HAP-1 (cell line): ENCODE data around the gene LAMA3.
"Not testable (repeated sequence)": the region's sequence is repeated elsewhere in the genome, so short reads cannot be mapped to it uniquely, and the experiment has no call there.

Experiments used
- DNase-seq, 2 experiments: peaks; one replicate each; pipeline ENCODE4 v3.0.0-alpha.2; 2016 to 2020; ENCODE audit warnings: low spot score in 2 of 2
- H3K27me3 ChIP-seq: fragments of 250-450 bp; sonication (Bioruptor Pico); 2 replicates; pipeline ENCODE4 v1.5.1; 2020; ENCODE audit warnings: low read depth, mild to moderate bottlenecking, moderate library complexity
- H3K36me3 ChIP-seq: fragments of 250-450 bp; sonication (Bioruptor Pico); replicated peaks from 2 replicates; pipeline ENCODE4 v1.5.1; 2020; ENCODE audit warnings: mild to moderate bottlenecking
- H3K4me1 ChIP-seq: fragments of 250-450 bp; sonication (Bioruptor Pico); 2 replicates; pipeline ENCODE4 v1.5.1; 2020; ENCODE audit warnings: mild to moderate bottlenecking
- H3K4me3 ChIP-seq: fragments of 250-450 bp; sonication (Bioruptor Pico); 2 replicates; pipeline ENCODE4 v1.5.1; 2020; ENCODE audit warnings: mild to moderate bottlenecking, moderate library complexity
- H3K9me3 ChIP-seq: fragments of 250-450 bp; sonication (Bioruptor Pico); 2 replicates; pipeline ENCODE4 v1.5.1; 2020; ENCODE audit warnings: mild to moderate bottlenecking, moderate library complexity
- in situ Hi-C: fragments of 300-500 bp; cut with MboI; formaldehyde crosslinking; loops from 3 replicates; pipeline ENCODE4 v1.14.3; 2020; ENCODE audit warnings: low sequenced_read_pairs, inconsistent platforms, mixed read lengths

Gene LAMA3

GRCh38 chr18:23738575-23738974, 49.3 kb downstream of the LAMA3 start:
- DNase-seq, result no peak
- H3K27me3 ChIP-seq, result no peaks in the 10 kb centered on the region
- no peaks in the 10 kb centered on the region for H3K36me3 ChIP-seq
- H3K4me3 ChIP-seq, result no peak overlapping the region
- in situ Hi-C loops, result no loop called here
- no peaks in the 10 kb centered on the region for H3K9me3 ChIP-seq
- peaks cover 4% of the 10 kb centered on the region; the same call in 1 of the 2 replicates for H3K4me1 ChIP-seq

DNA sequence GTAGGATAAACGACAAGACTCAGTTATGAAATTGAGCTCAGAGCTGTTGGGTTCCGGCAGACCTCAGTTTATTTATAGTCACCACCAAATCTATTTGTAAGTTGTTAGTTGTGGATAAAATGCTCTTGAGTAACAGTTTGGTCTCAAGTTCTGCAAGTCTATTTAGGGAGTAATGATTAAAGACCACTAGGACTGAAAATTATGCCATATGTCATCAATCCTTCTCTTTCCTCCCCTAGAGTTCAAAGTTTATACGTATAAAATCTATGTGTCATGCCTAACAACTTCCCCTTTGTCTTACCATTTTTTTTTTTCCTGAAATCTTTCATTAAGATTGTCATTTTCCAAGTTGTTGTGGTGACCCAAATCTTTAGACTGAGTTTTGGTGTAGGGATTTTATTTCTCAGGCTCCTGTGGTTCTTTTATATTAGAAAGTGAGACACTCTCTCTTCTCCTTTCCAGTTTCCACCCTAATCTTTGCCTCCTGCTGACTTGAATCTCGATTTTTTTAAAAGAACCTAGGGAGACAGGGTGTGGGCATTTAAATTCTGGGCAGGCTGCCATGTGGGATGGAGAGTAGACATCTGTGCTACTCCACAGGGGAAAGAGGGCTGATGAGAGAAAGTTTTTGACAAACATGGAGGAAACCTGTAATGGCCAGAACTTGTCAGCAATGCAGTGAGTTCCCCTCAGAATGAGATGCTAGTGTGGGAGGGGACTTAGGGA, 51.0 kb downstream of the LAMA3 start:
- Histone ChIP-seq H3K4me3 (no peak overlapping the region), H3K27me3 (no peaks in the 10 kb centered on the region), H3K36me3 (no peaks in the 10 kb centered on the region), H3K4me1 (peaks cover 4% of the 10 kb centered on the region; the same call in 1 of the 2 replicates), H3K9me3 (no peaks in the 10 kb centered on the region)
- in situ Hi-C loops, result no loop called here
- DNase-seq, result no peak

- H3K27me3 ChIP-seq, H3K4me1 ChIP-seq, DNase-seq, in situ Hi-C loops, H3K9me3 ChIP-seq, H3K36me3 ChIP-seq, H3K4me3 ChIP-seq: not testable (repeated sequence)
These were observed 52.7 kb downstream of the LAMA3 start for GRCh38 chr18:23741967-23742366.

- no peak for DNase-seq
- Histone ChIP-seq H3K36me3 (no peaks in the 10 kb centered on the region), H3K4me3 (no peak overlapping the region), H3K27me3 (no peaks in the 10 kb centered on the region), H3K9me3 (no peaks in the 10 kb centered on the region), H3K4me1 (peaks cover 4% of the 10 kb centered on the region; the same call in 1 of the 2 replicates)
- in situ Hi-C loops, result no loop called here
These were observed 54.6 kb downstream of the LAMA3 start for GRCh38 chr18:23743733-23744333.

GRCh38 chr18:23745366-23745765, 56.1 kb downstream of the LAMA3 start:
- DNase-seq, result no peak
- Histone ChIP-seq H3K4me3 (no peak overlapping the region), H3K27me3 (no peaks in the 10 kb centered on the region), H3K9me3 (no peaks in the 10 kb centered on the region), H3K36me3 (no peaks in the 10 kb centered on the region), H3K4me1 (peaks cover 4% of the 10 kb centered on the region; the same call in 1 of the 2 replicates)
- in situ Hi-C loops, result no loop called here

DNA sequence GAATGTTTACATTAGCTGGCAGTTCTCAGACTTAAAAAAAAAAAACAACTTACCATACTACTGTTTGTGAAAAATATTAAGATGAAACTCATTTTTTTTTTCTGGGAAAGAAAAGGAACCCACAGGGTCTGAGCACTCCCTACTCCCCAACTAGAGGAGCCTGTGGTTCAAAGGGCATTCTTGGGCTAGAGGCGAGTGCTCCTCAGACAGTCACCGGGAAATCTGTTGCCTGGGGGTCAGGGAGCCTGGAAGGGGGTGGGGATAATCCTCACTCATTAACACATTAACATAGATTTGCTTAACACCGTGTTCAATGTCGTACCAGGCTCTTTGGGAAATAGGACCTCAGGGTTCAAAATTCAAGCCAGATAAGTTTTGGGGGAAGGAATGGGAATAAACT, 57.6 kb downstream of the LAMA3 start:
- H3K27me3 ChIP-seq, result no peaks in the 10 kb centered on the region
- DNase-seq, result no peak
- H3K36me3 ChIP-seq, result no peaks in the 10 kb centered on the region
- H3K9me3 ChIP-seq, result no peaks in the 10 kb centered on the region
- no peak overlapping the region for H3K4me3 ChIP-seq
- in situ Hi-C loops, result no loop called here
- peaks cover 4% of the 10 kb centered on the region; the same call in 1 of the 2 replicates for H3K4me1 ChIP-seq

DNA sequence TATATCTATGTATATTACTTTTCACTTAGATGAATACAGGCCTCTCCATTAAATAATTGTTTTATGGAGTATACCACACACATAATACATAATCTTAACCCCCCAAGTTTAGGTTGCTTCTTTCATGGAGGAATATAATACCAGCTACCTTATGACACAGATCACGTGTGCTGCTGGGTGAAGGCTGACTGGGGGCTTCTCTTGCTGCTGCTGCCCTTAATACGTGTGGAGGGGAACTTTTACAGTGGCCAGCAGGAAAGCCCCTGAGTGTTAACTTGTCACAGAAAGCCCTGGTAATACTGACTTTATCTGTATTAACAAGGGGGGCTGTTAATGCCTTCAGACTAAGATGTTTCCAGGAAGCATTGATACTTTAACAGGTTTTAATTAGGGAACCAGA, 63.1 kb downstream of the LAMA3 start:
- no peak overlapping the region for H3K4me3 ChIP-seq
- DNase-seq, result no peak
- no peaks in the 10 kb centered on the region for H3K27me3 ChIP-seq
- H3K4me1 ChIP-seq, result no peaks in the 10 kb centered on the region
- in situ Hi-C loops, result no loop called here
- no peaks in the 10 kb centered on the region for H3K36me3 ChIP-seq
- no peaks in the 10 kb centered on the region for H3K9me3 ChIP-seq

DNA sequence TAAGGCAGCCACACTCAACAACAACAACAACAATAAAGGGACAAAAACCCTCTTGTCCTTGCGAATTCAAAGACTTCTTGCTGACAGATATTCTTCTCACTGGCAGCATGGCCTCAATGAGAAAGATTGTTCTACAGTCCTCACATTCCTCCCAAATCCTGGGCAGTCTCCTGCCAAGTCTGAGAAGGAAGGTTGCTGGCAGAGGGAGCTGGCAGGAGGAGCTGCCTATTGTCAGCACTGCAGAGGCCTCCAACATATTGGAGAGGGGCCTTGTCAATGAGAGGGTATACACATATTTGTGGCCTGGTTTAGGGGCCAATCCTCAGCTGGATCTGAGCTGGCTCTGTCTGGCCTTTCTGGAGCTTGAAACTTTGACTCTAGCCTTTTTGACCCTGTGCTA, 63.5 kb downstream of the LAMA3 start:
- Histone ChIP-seq H3K36me3 (no peaks in the 10 kb centered on the region), H3K27me3 (no peaks in the 10 kb centered on the region), H3K9me3 (no peaks in the 10 kb centered on the region), H3K4me1 (no peaks in the 10 kb centered on the region), H3K4me3 (no peak overlapping the region)
- no peak for DNase-seq
- in situ Hi-C loops, result no loop called here

GRCh38 chr18:23756590-23757436, 67.6 kb downstream of the LAMA3 start:
- H3K4me3 ChIP-seq, result no peak overlapping the region
- no peaks in the 10 kb centered on the region for H3K9me3 ChIP-seq
- H3K4me1 ChIP-seq, result no peaks in the 10 kb centered on the region
- no peak for DNase-seq
- no peaks in the 10 kb centered on the region for H3K27me3 ChIP-seq
- in situ Hi-C loops, result no loop called here
- no peaks in the 10 kb centered on the region for H3K36me3 ChIP-seq

GRCh38 chr18:23757437-23757733, 68.1 kb downstream of the LAMA3 start:
- DNase-seq, result no peak
- Histone ChIP-seq H3K27me3 (no peaks in the 10 kb centered on the region), H3K9me3 (no peaks in the 10 kb centered on the region), H3K36me3 (no peaks in the 10 kb centered on the region), H3K4me3 (no peak overlapping the region), H3K4me1 (no peaks in the 10 kb centered on the region)
- in situ Hi-C loops, result no loop called here

GRCh38 chr18:23758281-23758680, 69.0 kb downstream of the LAMA3 start:
- Histone ChIP-seq H3K27me3 (no peaks in the 10 kb centered on the region), H3K4me1 (no peaks in the 10 kb centered on the region), H3K4me3 (no peak overlapping the region), H3K9me3 (no peaks in the 10 kb centered on the region), H3K36me3 (no peaks in the 10 kb centered on the region)
- DNase-seq, result no peak
- in situ Hi-C loops, result no loop called here

DNA sequence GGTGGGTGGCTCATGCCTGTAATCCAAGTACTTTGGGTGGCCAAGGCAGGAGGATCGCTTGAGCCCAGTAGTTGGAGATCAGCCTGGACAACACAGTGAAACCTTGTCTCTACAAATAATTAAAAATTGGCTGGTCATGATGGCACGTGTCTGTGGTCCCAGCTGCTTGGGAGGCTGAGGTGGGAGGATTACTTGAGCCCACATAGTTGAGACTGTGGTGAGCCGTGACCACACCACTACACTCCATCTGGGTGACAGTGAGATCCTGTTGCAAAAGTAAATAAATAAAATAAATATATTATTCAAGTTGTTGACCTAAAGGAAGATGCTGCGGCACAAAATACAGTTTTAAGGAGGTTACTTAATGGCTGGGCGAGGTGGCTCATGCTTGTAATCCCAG, 72.7 kb downstream of the LAMA3 start:
- H3K4me3 ChIP-seq, result no peak overlapping the region
- no peak for DNase-seq
- H3K9me3 ChIP-seq, result no peaks in the 10 kb centered on the region
- no peaks in the 10 kb centered on the region for H3K4me1 ChIP-seq
- no peaks in the 10 kb centered on the region for H3K36me3 ChIP-seq
- no peaks in the 10 kb centered on the region for H3K27me3 ChIP-seq
- in situ Hi-C loops, result no loop called here

- no peaks in the 10 kb centered on the region for H3K9me3 ChIP-seq
- H3K27me3 ChIP-seq, result no peaks in the 10 kb centered on the region
- H3K4me1 ChIP-seq, result no peaks in the 10 kb centered on the region
- no peak overlapping the region for H3K4me3 ChIP-seq
- DNase-seq, result no peak
- in situ Hi-C loops, result no loop called here
- H3K36me3 ChIP-seq, result no peaks in the 10 kb centered on the region
These were observed 74.1 kb downstream of the LAMA3 start for GRCh38 chr18:23763343-23763742.

DNA sequence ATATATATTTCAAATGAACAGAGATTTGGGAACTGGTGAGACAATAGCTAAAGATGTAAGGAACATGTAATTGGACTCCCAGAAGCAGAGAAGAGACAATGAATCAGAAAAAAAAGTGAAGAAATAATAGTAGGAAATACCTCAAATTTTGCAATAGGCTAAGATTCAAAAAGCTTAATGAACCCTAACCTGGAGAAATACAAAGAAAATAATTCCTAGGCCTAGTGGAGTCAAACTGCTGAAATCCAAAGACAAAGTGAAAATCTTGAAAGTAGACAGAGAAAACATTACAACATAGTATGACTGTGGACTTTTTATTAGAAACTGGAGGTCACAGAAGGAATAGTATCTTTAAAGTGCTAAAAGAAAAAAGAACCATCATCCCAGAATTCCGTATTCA, 76.7 kb downstream of the LAMA3 start:
- H3K36me3 ChIP-seq, result no peaks in the 10 kb centered on the region
- H3K4me3 ChIP-seq, result no peak overlapping the region
- no peak for DNase-seq
- no peaks in the 10 kb centered on the region for H3K27me3 ChIP-seq
- no peaks in the 10 kb centered on the region for H3K9me3 ChIP-seq
- in situ Hi-C loops, result no loop called here
- H3K4me1 ChIP-seq, result no peaks in the 10 kb centered on the region
